ENCODE results near the gene CKS1B.

DNA sequence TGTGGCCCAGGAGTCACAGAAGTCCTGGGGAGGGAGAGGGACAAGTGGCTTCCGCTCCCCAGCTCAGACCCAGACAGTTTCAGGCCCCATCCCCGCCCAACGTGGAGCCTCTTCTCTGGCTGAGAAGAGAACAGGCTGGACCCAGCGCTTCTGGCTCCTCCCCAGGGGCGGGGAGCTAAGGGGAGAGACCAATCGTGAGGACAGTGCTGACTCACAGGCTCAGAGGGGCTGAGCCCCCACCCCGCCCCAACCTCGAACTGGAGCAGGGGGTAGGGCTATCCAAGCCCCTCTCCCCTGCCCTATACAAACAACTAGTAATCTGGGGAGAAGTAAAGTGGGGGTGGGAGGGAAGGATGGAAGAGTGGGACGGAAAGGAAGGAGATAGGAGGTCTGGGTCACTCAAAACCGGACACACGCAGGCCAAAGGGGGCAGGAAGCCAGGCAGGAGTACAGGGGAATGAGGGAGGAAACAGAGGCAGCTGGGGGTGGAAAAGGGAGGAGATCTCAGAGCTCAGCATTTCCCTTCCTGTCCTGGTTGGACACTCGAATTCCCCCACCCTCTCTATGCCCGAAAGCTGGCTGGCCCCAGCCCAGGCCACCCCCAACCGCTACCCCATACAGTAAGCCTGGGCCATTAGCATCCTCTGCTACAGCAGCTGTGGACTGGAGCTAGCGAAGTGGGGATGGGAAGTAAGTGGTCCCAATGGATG, 3.7 kb upstream of the CKS1B start, which contains the start of gene SHC1:
- TF ChIP-seq, protein P1, sequence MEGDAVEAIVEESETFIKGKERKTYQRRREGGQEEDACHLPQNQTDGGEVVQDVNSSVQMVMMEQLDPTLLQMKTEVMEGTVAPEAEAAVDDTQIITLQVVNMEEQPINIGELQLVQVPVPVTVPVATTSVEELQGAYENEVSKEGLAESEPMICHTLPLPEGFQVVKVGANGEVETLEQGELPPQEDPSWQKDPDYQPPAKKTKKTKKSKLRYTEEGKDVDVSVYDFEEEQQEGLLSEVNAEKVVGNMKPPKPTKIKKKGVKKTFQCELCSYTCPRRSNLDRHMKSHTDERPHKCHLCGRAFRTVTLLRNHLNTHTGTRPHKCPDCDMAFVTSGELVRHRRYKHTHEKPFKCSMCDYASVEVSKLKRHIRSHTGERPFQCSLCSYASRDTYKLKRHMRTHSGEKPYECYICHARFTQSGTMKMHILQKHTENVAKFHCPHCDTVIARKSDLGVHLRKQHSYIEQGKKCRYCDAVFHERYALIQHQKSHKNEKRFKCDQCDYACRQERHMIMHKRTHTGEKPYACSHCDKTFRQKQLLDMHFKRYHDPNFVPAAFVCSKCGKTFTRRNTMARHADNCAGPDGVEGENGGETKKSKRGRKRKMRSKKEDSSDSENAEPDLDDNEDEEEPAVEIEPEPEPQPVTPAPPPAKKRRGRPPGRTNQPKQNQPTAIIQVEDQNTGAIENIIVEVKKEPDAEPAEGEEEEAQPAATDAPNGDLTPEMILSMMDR (conservative IDR thresholded peaks at IDR 0.05 in 1 of 2, IDR thresholded peaks at IDR 0.05 in 1 of 2; ENCODE audit: extremely low read depth in 1 of 2, insufficient read depth in 1 of 2, low read depth in 1 of 2, low read length in 2 of 2) = no peak
- no peak for TF ChIP-seq EZH2 (IDR thresholded peaks at IDR 0.05; ENCODE audit: borderline replicate concordance, low read length)

All from mammary epithelial cell (primary cell).